ENCODE measurements around the gene HAPLN2. TPM values are rescaled to one million over a fixed set of nuclear protein-coding genes. Genes with fewer than 3 reads are reported as not detected.
A peak's percentile ranks its signal among the peaks of the same experiment; 100 is the strongest.

The HAPLN2 gene
- total and polyA plus RNA-seq, 2 of the 8 experiments (the other 6 are each of a cell fraction or from before 2014, with no cell fraction given), result 0.19 to 0.51 TPM

DNA sequence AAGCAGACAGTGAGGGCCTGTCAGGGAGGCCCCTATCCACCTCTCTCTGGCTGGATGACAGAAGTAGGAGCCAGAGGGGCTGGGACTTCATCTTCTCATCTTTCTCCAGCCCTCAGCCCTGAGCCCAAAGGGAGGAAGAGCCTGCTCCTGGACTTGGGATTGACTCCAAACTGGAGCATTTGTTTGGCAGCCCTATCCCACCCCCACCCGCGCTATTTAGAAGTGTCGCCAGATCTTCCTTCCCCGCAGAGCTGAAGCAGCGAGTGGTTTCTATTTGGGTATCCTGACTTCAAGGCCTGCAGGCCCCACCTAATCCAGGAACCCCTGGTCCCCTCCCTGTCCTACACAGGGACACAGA, 48.4 kb downstream of the HAPLN2 start:
- Histone ChIP-seq H2BK12ac (ENCODE audit: low read depth, low read length) (peak overlapping the region; percentile 10), H3K4ac (replicated peaks; ENCODE audit: insufficient read length, low read depth, low read length) (no peak overlapping the region), H2BK15ac (ENCODE audit: low read length) (0 out of 2 replicates have a peak overlapping the region, but pooled peaks have one; percentile 25), H3K23me2 (ENCODE audit: low read depth, low read length) (peaks cover 2% of the 10 kb centered on the region; the same call in 1 of the 2 replicates), H3K79me2 (ENCODE audit: control insufficient read depth in 1 of 2, insufficient read depth in 2 of 2, low read length in 2 of 2) (peaks cover 0 to 4% of the 10 kb centered on the region in 2 experiments; a peak in 1 of 4 replicates), H3K14ac (ENCODE audit: insufficient read length) (no peak overlapping the region), H2BK5ac (ENCODE audit: low read depth, low read length) (peak overlapping the region; percentile 62), H3K23ac (ENCODE audit: insufficient read length) (no peak overlapping the region), H3K9me3 (ENCODE audit: insufficient read depth in 2 of 2, low read depth in 1 of 2, low read length in 1 of 2) (no peaks in the 10 kb centered on the region), H3K27me3 (replicated peaks in 1 of 4; ENCODE audit: control insufficient read depth in 3 of 4, extremely low read depth in 1 of 4, insufficient read depth in 3 of 4, low read length in 3 of 4) (no peaks in the 10 kb centered on the region), H3K56ac (replicated peaks; ENCODE audit: insufficient read length, low read depth, low read length) (no peak overlapping the region), H2AFZ (ENCODE audit: low read length) (no peak overlapping the region), H4K5ac (ENCODE audit: insufficient read length, low read depth, low read length) (no peak overlapping the region), H3K18ac (ENCODE audit: extremely low read depth, low read length) (peak overlapping the region; percentile 86), H3K9ac (replicated peaks in 1 of 4; ENCODE audit: extremely low read depth in 1 of 4, low read depth in 3 of 4, low read length in 3 of 4) (no peak overlapping the region), H2BK20ac (ENCODE audit: low read length) (no peak overlapping the region), H4K8ac (ENCODE audit: extremely low read depth, insufficient read depth, low read length) (no peak overlapping the region), H3K79me1 (ENCODE audit: low read depth, low read length) (peaks cover 2% of the 10 kb centered on the region; the same call in 1 of the 2 replicates), H3K4me2 (ENCODE audit: insufficient read depth in 1 of 2, low read depth in 2 of 2, low read length in 2 of 2) (peak overlapping the region in 1 of 2 experiments; percentile 53; a peak in 2 of 4 replicates), H3K27ac (ENCODE audit: low read depth, low read length) (no peak overlapping the region), H3K4me1 (replicated peaks in 1 of 4; ENCODE audit: control insufficient read depth in 3 of 4, insufficient read depth in 4 of 4, low read length in 3 of 4) (peaks cover 8 to 66% (median 49%) of the 10 kb centered on the region in 4 experiments), H3K4me3 (ENCODE audit: extremely low read depth in 1 of 4, insufficient read depth in 2 of 4, low read depth in 3 of 4, low read length in 4 of 4) (no peak overlapping the region), H2BK120ac (replicated peaks; ENCODE audit: low read depth, low read length) (no peak overlapping the region), H3K36me3 (ENCODE audit: control insufficient read depth in 2 of 4, insufficient read depth in 4 of 4, low read length in 3 of 4) (peaks cover 4 to 17% (median 9%) of the 10 kb centered on the region in 4 experiments; a peak in 7 of 8 replicates), H2AK5ac (ENCODE audit: low read depth, low read length) (peak overlapping the region; percentile 99), H4K91ac (replicated peaks; ENCODE audit: insufficient read length, low read length) (peak overlapping the region; percentile 86), H4K20me1 (replicated peaks in 1 of 2; ENCODE audit: control insufficient read depth in 1 of 2, insufficient read depth in 2 of 2, low read length in 2 of 2) (peaks cover 0 to 1% of the 10 kb centered on the region in 2 experiments)
- no peak for DNase-seq (ENCODE audit: low read depth in 1 of 2, low spot score in 2 of 2)
- 40% methylated on average over 3 of the region's 5 CpGs; no CpG with 5 or more reads in 1 of the 2 experiments for WGBS, 2 experiments (ENCODE audit: extremely low coverage in 1 of 2, insufficient coverage in 1 of 2, insufficient read length in 1 of 2, insufficient replicate concordance in 2 of 2, low coverage in 1 of 2, low lambda C conversion rate in 2 of 2, missing lambda C conversion rate in 1 of 2)
- CTCF ChIA-PET (ENCODE audit: partially characterized antibody), result interaction anchor here (0.7 to 66.0 kb wide), 6 partner anchors 8 to 260 kb away, joined by 3 to 4284 read pairs (median 5); partner anchors contain the start of genes CRABP2, ISG20L2, METTL25B and NES
- TF ChIP-seq TCF12 (IDR thresholded peaks at IDR 0.05; ENCODE audit: low read depth, low read length), result no peak
- TF ChIP-seq SIX5 (IDR thresholded peaks at IDR 0.05; ENCODE audit: low read depth, low read length), result no peak
- no peak for TF ChIP-seq KDM1A (IDR thresholded peaks at IDR 0.05; ENCODE audit: borderline replicate concordance, low read length)
- TF ChIP-seq FOSL1 (IDR thresholded peaks at IDR 0.05; ENCODE audit: insufficient read depth, low read depth, low read length), result no peak
- no peak for TF ChIP-seq GABPA (IDR thresholded peaks at IDR 0.05; ENCODE audit: borderline replicate concordance, insufficient read depth, low read length)
- TF ChIP-seq BCL11A (IDR thresholded peaks at IDR 0.05; ENCODE audit: low read depth in 2 of 2, low read length in 2 of 2), result no peak
- no peak for TF ChIP-seq SP4 (IDR thresholded peaks at IDR 0.05; ENCODE audit: low read length)
- no peak for TF ChIP-seq POU5F1 (IDR thresholded peaks at IDR 0.05; ENCODE audit: low read depth, low read length)
- no peak for TF ChIP-seq CTBP2 (IDR thresholded peaks at IDR 0.05; ENCODE audit: borderline replicate concordance, insufficient read depth, insufficient read length, low read length)
- TF ChIP-seq TAF1 (IDR thresholded peaks at IDR 0.05; ENCODE audit: low read depth, low read length), result no peak
- TF ChIP-seq JUN (IDR thresholded peaks at IDR 0.05; ENCODE audit: low read depth, low read length), result no peak
- TF ChIP-seq SAP30 (IDR thresholded peaks at IDR 0.05; ENCODE audit: insufficient read depth, insufficient replicate concordance, low read length), result no peak
- TF ChIP-seq TEAD4 (IDR thresholded peaks at IDR 0.05; ENCODE audit: low read depth, low read length), result no peak
- no peak for TF ChIP-seq ASH2L (IDR thresholded peaks at IDR 0.05; ENCODE audit: low read length)
- POLR2A ChIA-PET (ENCODE audit: partially characterized antibody), result interaction anchor here (1.0 to 12.0 kb wide), 10 partner anchors 8 to 88 kb away, joined by 3 to 419 read pairs (median 4); partner anchors contain the start of genes NES and TTC24
- no peak for FAIRE-seq

Measured in H1 (cell line).